GM18858 (cell line): Measurements from ENCODE around the gene FBLN2.

Experiments used
- ATAC-seq: cut with Tn5 transposase; IDR thresholded peaks from one replicate; pipeline ENCODE4 v1.9.1; 2021; ENCODE audit not compliant: unreplicated experiment

Gene FBLN2

GRCh38 chr3:13579063-13579462 is 30.1 kb downstream of the FBLN2 start:
- no peak for ATAC-seq

- ATAC-seq = no peak
These were observed 31.5 kb downstream of the FBLN2 start for GRCh38 chr3:13580256-13581023.

GRCh38 chr3:13581485-13582365 is 32.8 kb downstream of the FBLN2 start:
- ATAC-seq = no peak

- no peak for ATAC-seq
These were observed 33.7 kb downstream of the FBLN2 start for GRCh38 chr3:13582366-13583250.

GRCh38 chr3:13583251-13584180 is 34.6 kb downstream of the FBLN2 start:
- ATAC-seq = no peak

- no peak for ATAC-seq
These were observed 35.5 kb downstream of the FBLN2 start for GRCh38 chr3:13584427-13584891.

- ATAC-seq = no peak
These were observed 36.0 kb downstream of the FBLN2 start for GRCh38 chr3:13584901-13585300.

- ATAC-seq = no peak
These were observed 38.5 kb downstream of the FBLN2 start for GRCh38 chr3:13587442-13587841.

- ATAC-seq = no peak
These were observed 39.3 kb downstream of the FBLN2 start for GRCh38 chr3:13588221-13588701.

GRCh38 chr3:13588993-13589392 is 40.1 kb downstream of the FBLN2 start:
- ATAC-seq = no peak

GRCh38 chr3:13590841-13591520 is 42.1 kb downstream of the FBLN2 start:
- no peak for ATAC-seq

- no peak for ATAC-seq
These were observed 44.7 kb downstream of the FBLN2 start for GRCh38 chr3:13593615-13594014.

GRCh38 chr3:13594146-13594545 is 45.2 kb downstream of the FBLN2 start:
- no peak for ATAC-seq

- ATAC-seq = no peak
These were observed 46.1 kb downstream of the FBLN2 start for GRCh38 chr3:13594991-13595421.

GRCh38 chr3:13595485-13595884 is 46.6 kb downstream of the FBLN2 start:
- ATAC-seq = no peak

GRCh38 chr3:13596426-13597205 is 47.7 kb downstream of the FBLN2 start:
- ATAC-seq = no peak

GRCh38 chr3:13597661-13598060 is 48.7 kb downstream of the FBLN2 start:
- ATAC-seq = no peak

- no peak for ATAC-seq
These were observed 49.3 kb downstream of the FBLN2 start for GRCh38 chr3:13598201-13598600.
